HCT116 (cell line): ENCODE results near the gene CEMIP2. TPM values are rescaled to one million over a fixed set of nuclear protein-coding genes. Genes with fewer than 3 reads are reported as not detected.

ENCODE experiments used
- ATAC-seq: fragments of 200-7000 bp; cut with Tn5 transposase; 2 replicates; pipeline ENCODE4 v1.9.1; 2020; ENCODE audit warnings: mild to moderate bottlenecking, moderate library complexity
- BruUV-seq: library from RNA; stranded (reverse); fragments of 400-500 nt; replicated peaks from 2 replicates; lab custom pipeline; 2021; lab: Mats Ljungman, UMichigan
- CTCF ChIA-PET: fragments of 300-600 bp; sonication (Branson Sonifier 250); formaldehyde crosslinking; loops from one replicate; lab custom pipeline; 2021; ENCODE audit warnings: antibody characterized with exemption; lab: Charles Lee
- POLR2A ChIA-PET: fragments of 300-600, 350-600 bp; sonication (Branson Sonifier 250); formaldehyde crosslinking; loops from one replicate; lab custom pipeline; 2021; ENCODE audit warnings: antibody characterized with exemption; lab: Charles Lee
- RAD21 ChIA-PET, 2 experiments: fragments of 300-600 bp; sonication (Branson Sonifier 250); formaldehyde crosslinking; loops; one replicate each; lab custom pipeline; 2023; ENCODE audit warnings: low total read pairs in 2 of 2; ENCODE audit not compliant: uncharacterized antibody in 2 of 2, unreplicated experiment in 2 of 2, low non-redundant PET in 1 of 2; lab: Charles Lee
- DNase-seq: peaks from one replicate; pipeline ENCODE4 v3.0.0-alpha.2; 2010; ENCODE audit warnings: low read depth, low spot score
- H2AFZ ChIP-seq: fragments of 200-600 bp; shearing (Covaris generic), sonication (generic); 2 replicates; pipeline ENCODE4 v1.6.1; 2017; ENCODE audit warnings: low read depth, mixed run types, mixed read lengths, antibody characterized with exemption, low read length; ENCODE audit not compliant: poor library complexity, severe bottlenecking
- H3K27ac ChIP-seq: 2 replicates; pipeline ENCODE4 v1.5.1; 2012; ENCODE audit warnings: low read depth, low read length
- H3K27me3 ChIP-seq: fragments of 200-600 bp; sonication (generic); 2 replicates; pipeline ENCODE4 v1.6.1; 2016; ENCODE audit warnings: mixed run types, low read length, mixed read lengths; ENCODE audit not compliant: insufficient read depth
- H3K36me3 ChIP-seq, 2 experiments: fragments of 200-500 bp in 1 of 2; fragments of 200-600 bp in 1 of 2; sonication (Bioruptor generic) in 1 of 2; sonication (generic) in 1 of 2; 2 replicates each; pipeline versions ENCODE4 v1.5.1 to v1.6.1; 2014 to 2016; ENCODE audit warnings: low read length in 2 of 2, inconsistent platforms in 1 of 2, mixed read lengths in 1 of 2, mixed run types in 1 of 2; ENCODE audit not compliant: insufficient read depth in 2 of 2, control insufficient read depth in 1 of 2
- H3K4me1 ChIP-seq, 2 experiments: fragments of 200-600 bp in 1 of 2; sonication (generic) in 1 of 2; 2 replicates each; pipeline versions ENCODE4 v1.5.1 to v1.6.1; 2012 to 2017; ENCODE audit warnings: low read length in 2 of 2, inconsistent platforms in 1 of 2, mild to moderate bottlenecking in 1 of 2, mixed read lengths in 1 of 2, mixed run types in 1 of 2, moderate library complexity in 1 of 2; ENCODE audit not compliant: insufficient read depth in 2 of 2, control insufficient read depth in 1 of 2
- H3K4me2 ChIP-seq: fragments of 200-600 bp; sonication (generic); 2 replicates; pipeline ENCODE4 v1.6.1; 2017; ENCODE audit warnings: mixed run types, low read length, mixed read lengths
- H3K4me3 ChIP-seq, 2 experiments: fragments of 200-600 bp in 1 of 2; sonication (generic) in 1 of 2; replicated peaks in 1 of 2; 2 replicates each; pipeline ENCODE4 v1.5.1; 2011 to 2016; ENCODE audit warnings: low read length in 2 of 2, control low read depth in 1 of 2, low read depth in 1 of 2, mild to moderate bottlenecking in 1 of 2, mixed read lengths in 1 of 2, mixed run types in 1 of 2
- H3K79me2 ChIP-seq: fragments of 200-600 bp; sonication (generic); 2 replicates; pipeline ENCODE4 v1.6.1; 2017; ENCODE audit warnings: mild to moderate bottlenecking, mixed run types, low read length, moderate library complexity, mixed read lengths; ENCODE audit not compliant: insufficient read depth
- H3K9ac ChIP-seq: fragments of 200-600 bp; sonication (generic); 2 replicates; pipeline ENCODE4 v1.6.1; 2016; ENCODE audit warnings: low read length, mixed read lengths
- H3K9me2 ChIP-seq: fragments of 200-600 bp; sonication (generic), shearing (Covaris generic); 2 replicates; pipeline ENCODE4 v1.6.1; 2017; ENCODE audit warnings: mixed run types, mild to moderate bottlenecking, moderate library complexity; ENCODE audit not compliant: insufficient read depth
- H3K9me3 ChIP-seq, 2 experiments: fragments of 200-500 bp in 1 of 2; fragments of 200-600 bp in 1 of 2; sonication (Bioruptor generic) in 1 of 2; sonication (generic) in 1 of 2; 2 replicates each; pipeline ENCODE4 v1.6.1; 2014 to 2017; ENCODE audit warnings: low read length in 2 of 2, mixed read lengths in 2 of 2, inconsistent platforms in 1 of 2, low read depth in 1 of 2, mild to moderate bottlenecking in 1 of 2, mixed run types in 1 of 2, moderate library complexity in 1 of 2; ENCODE audit not compliant: control insufficient read depth in 1 of 2, insufficient read depth in 1 of 2
- H4K20me1 ChIP-seq: fragments of 200-600 bp; sonication (generic), shearing (Covaris generic); 2 replicates; pipeline ENCODE4 v1.6.1; 2017; ENCODE audit warnings: mixed run types, mild to moderate bottlenecking, moderate library complexity; ENCODE audit not compliant: insufficient read depth
- CBX3 ChIP-seq: IDR thresholded peaks from 2 replicates; pipeline ENCODE4 v1.6.1; 2012; ENCODE audit warnings: low read depth
- CEBPB ChIP-seq: IDR thresholded peaks from 2 replicates; pipeline ENCODE4 v1.6.1; 2012; ENCODE audit warnings: low read depth
- EGR1 ChIP-seq: IDR thresholded peaks from 2 replicates; pipeline ENCODE4 v1.6.1; 2012; ENCODE audit warnings: low read depth
- EZH2phosphoT487 ChIP-seq: fragments of 200-600 bp; IDR thresholded peaks from 2 replicates; pipeline ENCODE4 v1.6.1; 2018; ENCODE audit warnings: antibody characterized with exemption, borderline replicate concordance
- FOSL1 ChIP-seq: IDR thresholded peaks from 2 replicates; pipeline ENCODE4 v1.6.1; 2012; ENCODE audit warnings: low read depth
- JUND ChIP-seq: IDR thresholded peaks from 2 replicates; pipeline ENCODE4 v1.6.1; 2012
- REST ChIP-seq: IDR thresholded peaks from 2 replicates; pipeline ENCODE4 v1.6.1; 2012; ENCODE audit warnings: low read depth
- SIN3A ChIP-seq: IDR thresholded peaks from 2 replicates; pipeline ENCODE4 v1.6.1; 2012; ENCODE audit warnings: low read depth
- SRF ChIP-seq: IDR thresholded peaks from 2 replicates; pipeline ENCODE4 v1.6.1; 2012; ENCODE audit warnings: low read depth
- ZNF274 ChIP-seq: fragments of 200-500 bp; sonication (Bioruptor generic); IDR thresholded peaks from 2 replicates; pipeline ENCODE4 v1.6.1; 2014; ENCODE audit warnings: mild to moderate bottlenecking, low read depth, low read length, inconsistent platforms
- intact Hi-C: fragments of 100-400 bp; cut with micrococcal nuclease; formaldehyde crosslinking; loops from 2 replicates; pipeline ENCODE4 v1.10.0; 2022
- total RNA-seq: library from RNA; stranded (reverse); gene quantifications from one replicate; pipeline ENCODE4 v1.2.1, GENCODE V29; 2021; ENCODE audit not compliant: unreplicated experiment
- TF ChIP-seq, protein P1 (sequence below): IDR thresholded peaks from 2 replicates; pipeline ENCODE4 v1.6.1; 2011; ENCODE audit warnings: mild to moderate bottlenecking, low read length, moderate library complexity; ENCODE audit not compliant: insufficient replicate concordance; ENCODE audit errors: extremely low read depth
- TF ChIP-seq, protein P2 (sequence below), 3 experiments: fragments of 200-600 bp in 1 of 3; sonication (generic) in 1 of 3; IDR thresholded peaks in 2 of 3; conservative IDR thresholded peaks in 1 of 3; 2 replicates each; pipeline ENCODE4 v1.5.1; 2012 to 2017; ENCODE audit warnings: low read depth in 2 of 3, low read length in 2 of 3, antibody characterized with exemption in 1 of 3, borderline replicate concordance in 1 of 3, control low read depth in 1 of 3, mild to moderate bottlenecking in 1 of 3, mixed read lengths in 1 of 3, mixed run types in 1 of 3, moderate library complexity in 1 of 3; ENCODE audit not compliant: insufficient read depth in 1 of 3

CEMIP2 gene
- total RNA-seq, 1 experiment from 2014 or later, result 14.3 TPM

DNA sequence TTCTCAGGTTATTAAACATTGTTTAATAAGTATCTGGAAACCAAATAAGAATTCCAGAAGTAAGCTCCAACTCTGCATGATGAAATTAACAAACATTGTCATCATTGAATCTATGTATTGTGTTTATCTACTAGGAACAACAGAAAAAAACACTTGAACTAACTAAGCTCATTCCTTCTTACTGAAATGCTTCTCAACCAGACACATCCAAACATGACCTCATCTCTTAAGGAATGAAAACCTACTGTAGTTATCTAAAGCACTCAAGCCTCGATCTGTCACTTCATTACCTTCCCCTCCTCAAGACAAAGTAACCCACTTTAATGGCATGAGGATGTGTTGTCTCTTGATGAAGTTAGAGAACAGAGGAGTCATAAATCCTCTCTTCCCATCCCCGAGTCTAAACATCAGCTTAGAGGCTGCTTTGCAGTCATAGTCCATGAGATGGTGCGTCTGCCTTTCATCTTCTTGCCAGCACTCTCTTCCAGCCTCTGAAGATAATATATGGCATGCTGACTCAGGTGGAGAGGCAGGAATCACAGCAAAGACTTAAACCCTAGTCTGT is 86.5 kb downstream of the CEMIP2 start (continued):
- TF ChIP-seq, protein P1, sequence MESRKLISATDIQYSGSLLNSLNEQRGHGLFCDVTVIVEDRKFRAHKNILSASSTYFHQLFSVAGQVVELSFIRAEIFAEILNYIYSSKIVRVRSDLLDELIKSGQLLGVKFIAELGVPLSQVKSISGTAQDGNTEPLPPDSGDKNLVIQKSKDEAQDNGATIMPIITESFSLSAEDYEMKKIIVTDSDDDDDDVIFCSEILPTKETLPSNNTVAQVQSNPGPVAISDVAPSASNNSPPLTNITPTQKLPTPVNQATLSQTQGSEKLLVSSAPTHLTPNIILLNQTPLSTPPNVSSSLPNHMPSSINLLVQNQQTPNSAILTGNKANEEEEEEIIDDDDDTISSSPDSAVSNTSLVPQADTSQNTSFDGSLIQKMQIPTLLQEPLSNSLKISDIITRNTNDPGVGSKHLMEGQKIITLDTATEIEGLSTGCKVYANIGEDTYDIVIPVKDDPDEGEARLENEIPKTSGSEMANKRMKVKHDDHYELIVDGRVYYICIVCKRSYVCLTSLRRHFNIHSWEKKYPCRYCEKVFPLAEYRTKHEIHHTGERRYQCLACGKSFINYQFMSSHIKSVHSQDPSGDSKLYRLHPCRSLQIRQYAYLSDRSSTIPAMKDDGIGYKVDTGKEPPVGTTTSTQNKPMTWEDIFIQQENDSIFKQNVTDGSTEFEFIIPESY, result no peak
- no peak for TF ChIP-seq EGR1
- TF ChIP-seq EZH2phosphoT487, result no peak

- no peak overlapping the region for H3K4me3 ChIP-seq
- no peaks in the 10 kb centered on the region for H3K27me3 ChIP-seq
- no peak for TF ChIP-seq JUND
- no peak for TF ChIP-seq EZH2phosphoT487
- TF ChIP-seq SIN3A, result no peak
- no peak for TF ChIP-seq CEBPB
- no peak for TF ChIP-seq REST
- TF ChIP-seq CBX3, result no peak
- no peak for TF ChIP-seq ZNF274
- TF ChIP-seq, protein P2, sequence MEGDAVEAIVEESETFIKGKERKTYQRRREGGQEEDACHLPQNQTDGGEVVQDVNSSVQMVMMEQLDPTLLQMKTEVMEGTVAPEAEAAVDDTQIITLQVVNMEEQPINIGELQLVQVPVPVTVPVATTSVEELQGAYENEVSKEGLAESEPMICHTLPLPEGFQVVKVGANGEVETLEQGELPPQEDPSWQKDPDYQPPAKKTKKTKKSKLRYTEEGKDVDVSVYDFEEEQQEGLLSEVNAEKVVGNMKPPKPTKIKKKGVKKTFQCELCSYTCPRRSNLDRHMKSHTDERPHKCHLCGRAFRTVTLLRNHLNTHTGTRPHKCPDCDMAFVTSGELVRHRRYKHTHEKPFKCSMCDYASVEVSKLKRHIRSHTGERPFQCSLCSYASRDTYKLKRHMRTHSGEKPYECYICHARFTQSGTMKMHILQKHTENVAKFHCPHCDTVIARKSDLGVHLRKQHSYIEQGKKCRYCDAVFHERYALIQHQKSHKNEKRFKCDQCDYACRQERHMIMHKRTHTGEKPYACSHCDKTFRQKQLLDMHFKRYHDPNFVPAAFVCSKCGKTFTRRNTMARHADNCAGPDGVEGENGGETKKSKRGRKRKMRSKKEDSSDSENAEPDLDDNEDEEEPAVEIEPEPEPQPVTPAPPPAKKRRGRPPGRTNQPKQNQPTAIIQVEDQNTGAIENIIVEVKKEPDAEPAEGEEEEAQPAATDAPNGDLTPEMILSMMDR (IDR thresholded peaks at IDR 0.05 in 2 of 3, conservative IDR thresholded peaks at IDR 0.05 in 1 of 3; ENCODE audit: borderline replicate concordance in 1 of 3, insufficient read depth in 1 of 3, low read depth in 2 of 3, low read length in 2 of 3), result no peak
- no peak for TF ChIP-seq EGR1
- TF ChIP-seq FOSL1, result no peak
- no peak for TF ChIP-seq SRF
- H3K27ac ChIP-seq, result peak overlapping the region; percentile 6; the same call in 1 of the 2 replicates
- ChIA-PET RAD21 (no interaction called here), CTCF (interaction anchor here (1.0 to 1.2 kb wide), 2 partner anchors 10 to 397 kb away, joined by 3 read pairs; no protein-coding TSS in a partner anchor), POLR2A (no interaction called here)
- no TSS peak for BruUV-seq
- ATAC-seq, result no peak
- H3K79me2 ChIP-seq, result no peaks in the 10 kb centered on the region
- H4K20me1 ChIP-seq, result no peaks in the 10 kb centered on the region
- peak overlapping the region; percentile 50 for H3K4me2 ChIP-seq
- H3K36me3 ChIP-seq, result no peaks in the 10 kb centered on the region
- H3K9me3 ChIP-seq, result no peaks in the 10 kb centered on the region
- intact Hi-C loops, result no loop called here
- DNase-seq, result no peak
- no peaks in the 10 kb centered on the region for H3K9me2 ChIP-seq
- H2AFZ ChIP-seq, result no peak overlapping the region
- H3K9ac ChIP-seq, result no peak overlapping the region
- peaks cover 68 to 80% of the 10 kb centered on the region in 2 experiments for H3K4me1 ChIP-seq
Observed at GRCh38 chr9:71681104-71681707, 87.1 kb downstream of the CEMIP2 start.
